HG02571 (cell line): ENCODE results near the gene USP47.

Experiments used
- ATAC-seq: cut with Tn5 transposase; IDR thresholded peaks from one replicate; pipeline ENCODE4 v1.9.1; 2021; ENCODE audit warnings: mild to moderate bottlenecking, moderate library complexity; ENCODE audit not compliant: unreplicated experiment

The USP47 gene

DNA sequence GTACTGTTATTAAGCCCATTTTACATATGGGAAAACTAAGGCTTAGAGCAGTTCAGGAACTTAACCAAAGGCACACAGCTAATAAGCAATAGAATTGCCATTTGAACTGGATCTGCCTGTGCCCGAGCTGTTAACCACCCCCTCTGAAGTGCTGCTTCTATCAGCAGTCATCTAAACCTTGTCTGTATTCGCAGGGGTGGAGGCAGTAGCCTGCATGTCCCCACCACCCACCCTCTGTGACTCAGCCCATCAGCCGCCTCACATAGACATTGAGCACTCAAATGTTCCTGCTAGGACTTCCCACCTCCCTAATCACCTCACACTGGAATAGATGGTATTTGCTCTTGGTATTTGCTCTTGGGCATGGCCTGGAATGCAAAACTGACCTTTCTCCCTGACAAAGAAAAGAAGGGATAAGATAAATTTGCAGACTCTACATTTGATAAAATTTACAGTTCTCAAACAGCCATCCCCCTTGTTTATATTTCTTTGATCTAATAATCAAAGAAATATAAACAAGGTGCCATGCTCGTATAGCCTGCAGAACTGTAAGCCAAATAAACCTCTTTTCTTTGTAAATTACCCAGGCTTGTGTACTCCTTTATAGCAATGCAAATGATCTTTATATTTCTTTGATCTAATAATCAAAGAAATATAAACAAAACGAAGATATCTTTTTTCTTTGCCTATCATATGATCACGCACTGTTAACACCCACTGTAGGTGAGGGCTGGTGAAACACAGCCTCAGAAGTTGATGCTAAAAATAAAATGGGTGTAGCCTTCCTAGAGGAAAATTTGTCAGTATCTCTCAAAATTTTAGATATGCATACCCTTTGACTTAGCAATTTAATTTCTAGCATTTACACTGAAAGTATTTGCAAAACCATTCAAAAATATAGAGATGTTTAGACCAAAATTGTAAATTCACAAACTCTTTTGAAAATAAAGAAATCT is 150.8 kb downstream of the USP47 start:
- no peak for ATAC-seq

DNA sequence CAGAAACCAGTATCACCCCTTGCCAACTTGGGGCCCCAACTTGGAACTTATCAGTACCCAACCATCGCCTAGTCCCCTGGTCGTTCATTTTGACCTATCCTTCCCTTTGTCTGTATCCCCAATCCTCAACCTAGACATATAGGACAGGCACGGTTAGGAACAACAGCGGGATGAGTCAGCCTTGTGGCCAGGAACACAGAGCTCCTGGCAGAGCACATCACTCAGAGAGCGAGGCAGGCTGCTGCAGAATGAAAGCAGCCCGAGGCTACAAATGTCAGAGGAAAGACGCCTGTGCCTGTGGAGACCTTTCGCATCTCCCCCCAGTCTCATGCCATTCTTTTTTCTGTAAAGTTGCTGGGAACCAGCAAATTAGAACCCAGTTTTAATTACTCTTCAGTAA is 152.1 kb downstream of the USP47 start:
- ATAC-seq: no peak

DNA sequence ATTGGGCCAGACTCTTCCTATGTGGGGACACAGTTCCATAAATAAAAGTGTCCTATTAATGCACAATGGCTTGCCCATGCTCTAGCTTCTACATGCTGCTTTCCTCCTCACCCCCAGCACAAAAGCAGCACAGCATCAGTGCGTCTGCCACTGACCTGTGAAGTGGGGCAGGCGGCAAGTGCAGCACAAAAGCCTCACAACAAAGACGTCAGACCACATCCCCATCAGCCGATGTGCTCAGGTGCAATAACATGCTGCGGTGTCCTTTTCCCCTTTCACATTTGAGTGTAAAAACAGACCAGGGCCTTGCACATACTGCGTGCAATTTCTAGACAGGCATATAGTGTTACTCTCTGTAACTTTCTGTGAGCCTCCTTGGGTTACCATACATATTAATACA is 153.8 kb downstream of the USP47 start:
- ATAC-seq: no peak

DNA sequence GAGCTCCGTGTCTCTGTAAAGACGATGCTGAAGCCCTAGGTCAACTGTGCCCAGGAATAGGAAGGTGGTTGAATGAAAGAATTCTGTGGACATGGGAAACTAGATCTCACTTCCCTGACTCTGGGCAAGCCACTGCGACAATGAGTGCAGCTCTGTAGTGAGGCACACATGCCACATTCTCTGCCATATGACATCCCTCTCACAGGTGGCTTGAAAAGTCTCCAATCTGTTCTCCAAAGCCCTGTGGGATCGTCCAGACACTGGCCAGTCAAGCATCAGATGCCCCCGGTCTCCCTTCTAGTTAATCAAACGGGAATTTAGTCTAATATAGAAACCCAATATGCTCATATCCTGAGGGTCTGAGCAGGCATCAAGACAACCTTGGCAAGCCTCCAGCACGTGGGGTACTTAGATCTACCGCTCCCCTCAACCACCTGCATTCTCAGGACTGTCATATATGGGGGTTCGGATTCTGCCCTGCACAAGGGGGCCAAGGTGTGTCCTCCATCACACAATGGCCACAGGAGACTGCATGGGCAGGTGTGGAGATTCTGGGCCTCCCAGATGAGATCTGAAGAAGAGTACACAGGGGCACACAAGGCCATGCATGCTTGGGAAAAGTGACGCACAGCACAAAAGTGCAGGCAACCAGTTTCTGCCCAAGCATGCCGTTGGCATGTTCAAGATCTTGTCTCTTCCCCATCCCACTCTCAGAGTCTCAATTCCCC is 154.7 kb downstream of the USP47 start:
- ATAC-seq: no peak

DNA sequence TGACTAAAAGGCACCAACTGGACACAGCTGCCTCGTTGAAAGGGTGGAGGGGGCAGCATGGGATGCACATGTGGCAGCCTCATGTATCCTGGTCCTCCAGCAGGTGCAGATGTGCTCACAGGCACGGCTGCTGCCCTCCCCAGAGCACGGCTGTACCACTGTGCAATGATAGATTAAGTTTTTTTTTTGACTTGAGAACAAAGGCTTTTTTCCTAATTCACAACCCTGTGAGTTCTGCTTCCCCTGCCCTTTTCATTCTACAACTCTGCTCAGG is 155.2 kb downstream of the USP47 start:
- no peak for ATAC-seq

DNA sequence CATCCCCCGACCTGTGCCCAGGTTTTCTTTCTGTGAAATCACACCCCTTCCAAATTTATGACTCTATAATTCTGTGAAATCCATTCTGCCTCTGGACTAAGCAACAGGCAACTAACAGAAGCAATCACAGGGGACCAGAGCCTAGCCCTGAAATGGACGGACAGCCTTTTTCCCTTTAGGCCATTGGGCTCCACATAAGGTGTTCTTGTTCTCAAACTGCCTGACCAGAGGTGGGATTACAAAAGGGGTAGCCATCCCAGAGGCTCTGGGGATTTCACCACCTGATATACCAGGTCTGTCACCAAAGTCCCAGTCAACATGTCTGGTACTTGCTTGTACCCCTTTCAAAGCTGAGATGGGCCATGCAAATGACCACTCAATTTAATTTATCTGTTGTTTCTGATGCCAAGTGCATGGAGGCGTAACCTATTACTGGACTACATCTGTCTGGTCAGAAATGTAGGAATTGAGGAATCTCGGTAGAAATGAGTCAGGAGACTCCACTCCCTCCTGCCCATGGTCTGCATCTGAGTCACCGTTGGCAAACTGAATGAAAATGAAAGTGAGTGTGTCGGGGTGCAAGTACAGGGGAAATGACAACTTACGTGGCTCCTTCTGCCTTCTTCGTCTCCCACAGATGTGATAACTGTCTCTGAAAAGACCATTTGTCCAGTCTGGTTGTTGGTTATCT is 156.5 kb downstream of the USP47 start:
- no peak for ATAC-seq

DNA sequence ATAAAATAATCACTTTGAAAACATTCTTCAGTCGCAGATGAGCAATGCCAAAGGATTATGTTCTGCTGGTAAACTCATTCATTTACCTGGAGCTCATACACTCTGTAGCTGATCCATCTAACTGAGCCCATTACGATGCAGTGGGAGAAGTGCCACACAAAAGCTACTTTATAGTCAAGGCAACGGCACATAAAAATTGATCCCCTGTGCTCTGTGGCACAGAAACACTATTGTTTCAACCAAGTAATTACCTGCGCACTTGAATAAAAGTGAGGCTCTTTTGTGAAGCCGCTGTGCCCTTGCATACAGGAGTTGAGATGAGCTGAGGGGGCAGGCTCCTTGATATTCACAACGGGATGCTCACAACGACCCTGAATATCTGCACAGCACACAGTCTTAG is 159.4 kb downstream of the USP47 start:
- ATAC-seq: no peak

DNA sequence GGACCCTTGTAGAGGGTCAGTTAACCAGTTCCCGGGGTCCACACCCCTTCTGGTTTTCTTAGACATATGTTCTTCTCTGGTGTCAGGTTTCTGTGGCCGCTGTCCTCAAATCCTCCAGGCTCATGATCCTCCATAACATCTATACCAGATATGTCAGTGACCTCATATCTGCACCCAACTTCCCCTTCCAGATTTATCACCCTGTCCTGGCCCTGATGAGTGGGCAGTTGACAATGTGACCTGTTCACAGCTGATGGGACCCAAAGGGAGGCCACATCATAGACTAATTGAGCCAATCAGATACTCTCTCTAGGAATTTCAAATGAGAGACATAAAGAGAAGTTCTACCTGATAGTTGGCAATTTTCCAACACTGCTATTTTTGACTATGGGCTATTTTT is 161.6 kb downstream of the USP47 start:
- ATAC-seq: no peak

DNA sequence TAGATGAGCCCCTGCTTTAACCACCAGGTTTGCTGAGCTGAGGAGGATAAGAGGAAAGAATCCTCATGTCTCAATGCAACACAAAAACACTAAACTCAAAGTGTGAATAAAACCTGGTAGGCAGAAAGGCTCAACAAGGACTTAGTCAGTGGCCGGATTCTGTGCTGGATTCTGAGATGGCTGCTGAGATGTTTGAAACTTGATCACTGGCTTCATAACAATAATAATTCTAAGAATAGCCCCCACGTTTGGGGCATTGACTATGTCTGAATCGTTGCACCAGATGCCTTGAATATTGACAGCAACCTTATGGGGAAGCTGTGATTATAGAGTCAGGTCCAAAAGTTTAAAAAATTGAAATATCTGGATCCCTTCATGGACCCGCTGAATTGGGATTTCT is 162.0 kb downstream of the USP47 start:
- no peak for ATAC-seq

DNA sequence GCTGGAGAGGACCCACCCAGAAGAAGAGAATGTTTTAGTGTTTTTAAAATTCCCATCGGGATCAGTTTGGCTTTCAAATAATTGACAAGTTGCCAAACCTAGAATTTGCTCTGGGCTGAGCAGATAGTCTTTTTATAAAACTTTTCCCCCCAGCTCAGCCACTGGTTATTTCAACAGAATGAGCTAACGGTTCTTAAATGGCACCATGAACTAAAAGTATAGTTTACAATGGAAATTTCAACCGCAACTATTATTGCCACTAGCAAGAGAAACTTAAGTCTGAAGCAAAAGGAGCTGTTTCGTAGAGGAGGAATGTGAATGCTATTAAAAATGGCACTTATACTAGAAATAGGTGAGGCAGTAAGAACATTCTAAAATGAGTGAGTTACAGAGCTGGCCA is 163.3 kb downstream of the USP47 start:
- no peak for ATAC-seq

DNA sequence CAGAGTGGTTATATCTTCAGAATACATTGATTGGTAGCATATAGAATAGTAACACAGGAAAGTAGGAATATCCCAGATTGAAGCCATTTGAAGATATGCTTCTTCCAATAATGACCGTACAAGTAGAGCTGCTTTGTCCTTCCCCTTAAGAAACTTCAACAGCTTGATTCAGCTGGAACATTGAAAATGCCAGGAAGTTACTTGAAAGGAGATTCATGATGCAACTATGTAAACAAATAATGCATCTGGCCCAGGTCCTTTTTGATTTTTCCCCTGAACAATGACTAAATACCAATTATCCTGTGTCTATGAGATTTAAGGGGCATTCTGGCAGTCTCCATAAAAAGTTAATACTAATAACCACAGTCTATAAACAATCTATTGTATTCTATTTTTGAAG is 163.7 kb downstream of the USP47 start:
- no peak for ATAC-seq

DNA sequence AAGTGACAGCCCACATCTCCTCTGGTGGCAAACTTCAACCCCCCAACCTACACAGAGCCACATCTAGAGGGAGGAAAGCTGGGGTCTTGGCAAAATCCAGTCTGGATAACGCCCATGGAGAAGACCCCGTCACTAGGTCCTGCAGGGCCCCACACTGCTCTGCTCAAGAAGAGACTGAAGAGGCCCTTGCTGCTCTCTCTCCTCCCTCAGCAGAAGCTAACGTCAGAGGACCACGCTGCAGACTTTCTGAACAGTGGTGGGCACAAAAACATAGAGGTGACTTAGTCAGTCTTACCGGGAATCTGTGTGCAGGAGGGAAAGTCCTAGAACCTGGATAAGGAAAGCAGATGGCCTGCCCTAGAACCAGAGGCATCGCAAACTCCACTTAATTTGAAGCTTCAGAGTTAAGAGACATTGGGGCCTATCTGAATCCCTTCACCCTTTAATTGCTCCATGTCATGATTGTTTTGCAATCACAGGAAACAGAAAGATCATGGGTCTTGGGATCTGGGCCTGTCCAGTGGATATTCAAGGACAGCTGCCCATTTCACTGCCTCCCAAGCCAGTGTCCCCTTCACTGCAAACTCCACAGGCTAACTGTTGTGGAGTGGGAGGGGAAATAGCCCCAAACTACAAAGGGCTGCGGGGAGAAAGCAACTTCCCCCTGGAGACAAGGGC is 164.9 kb downstream of the USP47 start:
- no peak for ATAC-seq

DNA sequence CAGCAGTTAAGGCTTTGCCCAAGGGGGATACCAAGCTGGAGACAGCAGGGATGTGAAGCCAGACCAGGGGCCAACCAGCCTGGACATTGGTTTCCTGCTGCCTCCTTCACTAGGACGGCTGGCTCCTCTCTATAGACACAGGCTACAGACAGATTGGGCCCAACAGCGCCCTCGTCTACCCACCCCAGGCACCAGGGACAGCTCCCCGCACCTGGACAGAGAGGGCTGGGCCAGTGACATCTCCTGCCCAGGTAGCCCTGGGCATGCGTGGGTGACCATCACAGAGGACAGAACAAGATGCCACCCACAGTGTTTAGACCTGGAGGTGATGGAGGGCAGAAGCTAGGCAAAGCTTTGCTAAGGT is 165.4 kb downstream of the USP47 start:
- no peak for ATAC-seq

DNA sequence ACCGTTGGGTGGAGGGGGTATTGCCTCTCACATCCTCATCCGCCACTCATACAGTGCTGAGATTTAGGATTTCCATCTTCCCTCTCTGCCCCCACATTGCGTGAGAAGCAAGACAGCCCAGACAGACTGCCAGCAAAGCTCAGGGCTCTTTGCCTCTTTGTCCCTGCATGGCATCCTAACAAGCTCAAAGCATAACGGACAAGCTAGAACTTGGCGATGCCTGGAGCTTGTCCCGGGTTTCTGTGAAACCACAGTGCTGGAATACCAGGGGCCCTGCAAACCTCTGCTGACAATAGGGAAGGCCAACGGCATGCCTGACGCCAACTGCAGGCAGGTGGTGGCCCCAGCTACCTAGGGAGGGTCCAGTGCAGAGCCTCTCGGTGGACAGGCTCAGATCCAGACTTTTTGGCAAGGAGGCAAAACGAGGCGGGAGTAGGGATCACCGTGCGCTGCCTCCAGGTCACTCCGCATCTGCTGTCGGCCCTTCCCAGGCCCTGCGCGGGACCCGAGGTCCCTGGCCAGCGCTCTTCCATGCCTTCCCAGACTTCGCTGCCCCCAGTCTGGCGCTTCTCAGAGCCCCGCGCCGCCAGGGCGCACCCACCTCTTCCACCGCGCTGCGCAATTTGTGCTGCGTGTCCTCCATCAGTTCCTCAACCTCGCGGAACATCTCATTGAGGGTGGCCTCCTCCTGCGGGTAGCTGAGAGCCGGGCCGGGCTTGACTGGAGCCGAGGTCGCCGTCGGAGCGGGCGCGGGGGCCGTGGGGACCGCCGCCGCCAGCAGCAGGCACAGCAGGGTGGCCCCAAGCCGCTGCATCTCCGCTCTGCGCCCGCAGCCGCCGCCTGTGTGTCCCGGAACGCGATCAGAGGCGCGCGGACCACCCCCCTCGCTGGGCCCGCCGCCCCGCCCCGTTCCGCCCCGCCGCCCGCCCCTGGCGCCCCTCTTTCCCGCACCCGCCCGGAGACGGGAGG is 166.3 kb downstream of the USP47 start, which contains the start of gene DKK3:
Gene DKK3, minus strand, starts transcription at position 858 of the 969 bp plus-strand sequence. Its CDS starts 44 bp downstream, at position 814.
- ATAC-seq: no peak
